Natural killer cell (primary cell): ENCODE measurements around the gene HIVEP3. TPM values are rescaled to one million over a fixed set of nuclear protein-coding genes. Genes with fewer than 3 reads are reported as not detected.

Source experiments
- ATAC-seq, 3 donors: fragments of 150-1000 bp in 2 of 3; fragments of 200-7000 bp in 1 of 3; cut with Tn5 transposase; 1 replicate in 1 of 3; 2 replicates in 2 of 3; pipeline ENCODE4 v1.10.0; 2021; ENCODE audit warnings: mild to moderate bottlenecking in 2 of 3, moderate library complexity in 2 of 3
- DNase-seq, 2 donors: peaks; one replicate each; pipeline versions ENCODE4 v3.0.0 to v3.0.0-alpha.2; 2013 to 2021; ENCODE audit warnings: mixed read lengths in 1 of 2
- H3K27ac ChIP-seq: one replicate; pipeline ENCODE4 v1.5.1; 2013; ENCODE audit warnings: mild to moderate bottlenecking, low read length
- H3K27me3 ChIP-seq: one replicate; pipeline ENCODE4 v1.6.1; 2013; ENCODE audit warnings: low read length; ENCODE audit not compliant: control insufficient read depth, insufficient read depth
- H3K36me3 ChIP-seq: one replicate; pipeline ENCODE4 v1.6.1; 2013; ENCODE audit warnings: low read length; ENCODE audit not compliant: control insufficient read depth, insufficient read depth
- H3K4me1 ChIP-seq: one replicate; pipeline ENCODE4 v1.6.1; 2013; ENCODE audit warnings: low read length; ENCODE audit not compliant: control insufficient read depth, insufficient read depth
- H3K4me3 ChIP-seq: one replicate; pipeline ENCODE4 v1.5.1; 2013; ENCODE audit warnings: low read length
- H3K9me3 ChIP-seq: one replicate; pipeline ENCODE4 v1.6.1; 2013; ENCODE audit warnings: low read length; ENCODE audit not compliant: control insufficient read depth, insufficient read depth
- H3K27ac Mint-ChIP-seq, 2 donors: one replicate each; pipeline ENCODE4 v1.8.0; 2022; ENCODE audit warnings: mild to moderate bottlenecking in 2 of 2, mixed read lengths in 2 of 2, moderate library complexity in 1 of 2
- H3K27me3 Mint-ChIP-seq, 2 donors: one replicate each; pipeline ENCODE4 v1.8.0; 2022; ENCODE audit warnings: low read depth in 2 of 2, mixed read lengths in 2 of 2
- H3K36me3 Mint-ChIP-seq: one replicate; pipeline ENCODE4 v1.8.0; 2022; ENCODE audit warnings: mixed read lengths
- H3K4me1 Mint-ChIP-seq, 2 donors: one replicate each; pipeline ENCODE4 v1.8.0; 2022; ENCODE audit warnings: mixed read lengths in 2 of 2
- H3K4me3 Mint-ChIP-seq: one replicate; pipeline ENCODE4 v1.8.0; 2022; ENCODE audit warnings: mild to moderate bottlenecking, moderate library complexity, mixed read lengths
- H3K9me3 Mint-ChIP-seq, 2 donors: one replicate each; pipeline ENCODE4 v1.8.0; 2022; ENCODE audit warnings: mixed read lengths in 2 of 2
- CTCF ChIP-seq: fragments of 200-600 bp; IDR thresholded peaks from one replicate; pipeline ENCODE4 v1.8.0; 2022; ENCODE audit warnings: antibody characterized with exemption
- WGBS: methylation state at CpG from one replicate; pipeline ENCODE4 v1.1.7; 2013; ENCODE audit warnings: missing lambda C conversion rate; ENCODE audit not compliant: insufficient coverage; 5-methylcytosine and 5-hydroxymethylcytosine counted together
- intact Hi-C: fragments of 100-400 bp; cut with micrococcal nuclease; formaldehyde crosslinking; loops from one replicate; pipeline ENCODE4 v1.14.2; 2022
- total RNA-seq, 4 donors: library from RNA; stranded (reverse); fragments of 120-200 nt in 1 of 4; gene quantifications; one replicate each; pipeline versions ENCODE4 v1.2.3 to v1.2.4, GENCODE V29; 2013 to 2022

The HIVEP3 gene
- total RNA-seq, 3 donors from 2014 or later (not counting 1 experiment from before 2014, with no cell fraction given) = 26.2 to 35.2 (median 29.8) TPM

GRCh38 chr1:41566274-41566885, 352.3 kb downstream of the HIVEP3 start:
- no peak overlapping the region for H3K27ac Mint-ChIP-seq
- TF ChIP-seq CTCF = no peak
- Histone ChIP-seq H3K4me3 (no peak overlapping the region), H3K27me3 (no peaks in the 10 kb centered on the region), H3K4me1 (no peaks in the 10 kb centered on the region), H3K9me3 (no peaks in the 10 kb centered on the region), H3K27ac (no peak overlapping the region), H3K36me3 (no peaks in the 10 kb centered on the region)
- peaks cover 4 to 26% of the 10 kb centered on the region in 2 donors for H3K4me1 Mint-ChIP-seq
- ATAC-seq (no peak), DNase-seq (no peak)
- no peaks in the 10 kb centered on the region for H3K27me3 Mint-ChIP-seq
- H3K4me3 Mint-ChIP-seq = no peak overlapping the region
- intact Hi-C loops = no loop called here
- H3K36me3 Mint-ChIP-seq = no peaks in the 10 kb centered on the region
- 89% methylated on average over 5 of the region's 5 CpGs for WGBS
- no peaks in the 10 kb centered on the region for H3K9me3 Mint-ChIP-seq

GRCh38 chr1:41564741-41565475, 353.8 kb downstream of the HIVEP3 start:
- peaks cover 4 to 26% of the 10 kb centered on the region in 2 donors for H3K4me1 Mint-ChIP-seq
- no peak overlapping the region for H3K4me3 Mint-ChIP-seq
- H3K27me3 ChIP-seq = no peaks in the 10 kb centered on the region
- no peaks in the 10 kb centered on the region for H3K4me1 ChIP-seq
- H3K27ac ChIP-seq = no peak overlapping the region
- peaks cover 3% of the 10 kb centered on the region for H3K36me3 ChIP-seq
- WGBS = 91% methylated on average over 8 of the region's 9 CpGs
- H3K9me3 Mint-ChIP-seq = no peaks in the 10 kb centered on the region
- no peak overlapping the region for H3K4me3 ChIP-seq
- H3K36me3 Mint-ChIP-seq = no peaks in the 10 kb centered on the region
- intact Hi-C loops = no loop called here
- DNase-seq = no peak
- H3K27ac Mint-ChIP-seq = no peak overlapping the region
- H3K9me3 ChIP-seq = no peaks in the 10 kb centered on the region
- ATAC-seq = no peak
- TF ChIP-seq CTCF = no peak
- no peaks in the 10 kb centered on the region for H3K27me3 Mint-ChIP-seq

- Histone ChIP-seq H3K9me3 (no peaks in the 10 kb centered on the region), H3K4me1 (no peaks in the 10 kb centered on the region), H3K27ac (no peak overlapping the region), H3K27me3 (no peaks in the 10 kb centered on the region), H3K36me3 (peaks cover 3% of the 10 kb centered on the region), H3K4me3 (no peak overlapping the region)
- TF ChIP-seq CTCF = no peak
- Mint-ChIP-seq H3K9me3 (no peaks in the 10 kb centered on the region), H3K36me3 (no peaks in the 10 kb centered on the region), H3K4me3 (no peak overlapping the region), H3K27ac (no peak overlapping the region), H3K27me3 (no peaks in the 10 kb centered on the region), H3K4me1 (peaks cover 7 to 26% of the 10 kb centered on the region in 2 donors)
- intact Hi-C loops = no loop called here
- DNase-seq (no peak), ATAC-seq (no peak)
Measured at GRCh38 chr1:41562328-41562727, 356.4 kb downstream of the HIVEP3 start.
